IMR-90 (cell line): ENCODE results near the gene CYP27B1. TPM values are rescaled to one million over a fixed set of nuclear protein-coding genes. Genes with fewer than 3 reads are reported as not detected.
"Not testable (repeated sequence)": the region's sequence is repeated elsewhere in the genome, so short reads cannot be mapped to it uniquely, and the experiment has no call there.

Source experiments
- ATAC-seq: fragments of 200-7000 bp; cut with Tn5 transposase; 2 replicates; pipeline ENCODE4 v1.9.1; 2020; ENCODE audit warnings: low read depth, mild to moderate bottlenecking, moderate library complexity
- BruUV-seq: library from RNA; stranded (reverse); fragments of 400-500 nt; replicated peaks from 2 replicates; lab custom pipeline; 2021; lab: Mats Ljungman, UMichigan
- CTCF ChIA-PET: fragments of 300-600 bp; formaldehyde crosslinking; extraction: SDS; loops from one replicate; lab custom pipeline; 2021; ENCODE audit warnings: antibody characterized with exemption; lab: Yijun Ruan, JAX
- POLR2A ChIA-PET: fragments of 300-600 bp; sonication (Branson Sonifier 250); formaldehyde crosslinking; loops from one replicate; lab custom pipeline; 2022; ENCODE audit warnings: antibody characterized with exemption; ENCODE audit not compliant: unreplicated experiment; lab: Charles Lee
- DNase-seq: peaks from one replicate; pipeline ENCODE4 v3.0.0; 2013
- H2AFZ ChIP-seq: replicated peaks from 2 replicates; pipeline ENCODE3; 2013; ENCODE audit warnings: low read length, mild to moderate bottlenecking; ENCODE audit not compliant: poor library complexity
- H2AK5ac ChIP-seq: 2 replicates; pipeline ENCODE4 v1.6.1; 2013; ENCODE audit warnings: low read depth, low read length, inconsistent platforms
- H2AK9ac ChIP-seq: replicated peaks from 2 replicates; pipeline ENCODE3; 2013; ENCODE audit warnings: mild to moderate bottlenecking, low read depth, low read length, moderate library complexity; ENCODE audit not compliant: poor library complexity
- H2BK120ac ChIP-seq: 2 replicates; pipeline ENCODE4 v1.6.1; 2013; ENCODE audit warnings: low read depth, low read length, inconsistent platforms
- H2BK15ac ChIP-seq: 3 replicates; pipeline ENCODE4 v1.6.1; 2013; ENCODE audit warnings: low read depth, low read length, inconsistent platforms
- H2BK20ac ChIP-seq: 2 replicates; pipeline ENCODE4 v1.6.1; 2013; ENCODE audit warnings: low read depth, mild to moderate bottlenecking, inconsistent platforms, low read length, moderate library complexity
- H2BK5ac ChIP-seq: 2 replicates; pipeline ENCODE4 v1.6.1; 2013; ENCODE audit warnings: mild to moderate bottlenecking, low read depth, low read length, inconsistent platforms; ENCODE audit not compliant: poor library complexity, severe bottlenecking
- H3K14ac ChIP-seq: replicated peaks from 2 replicates; pipeline ENCODE4 v1.6.1; 2013; ENCODE audit warnings: low read depth, low read length, inconsistent platforms
- H3K18ac ChIP-seq: 2 replicates; pipeline ENCODE4 v1.6.1; 2013; ENCODE audit warnings: low read depth, low read length, control low read depth
- H3K23ac ChIP-seq: 2 replicates; pipeline ENCODE4 v1.6.1; 2013; ENCODE audit warnings: low read depth, low read length, inconsistent platforms
- H3K27ac ChIP-seq: 2 replicates; pipeline ENCODE4 v1.5.1; 2013; ENCODE audit warnings: mild to moderate bottlenecking, control low read depth, low read length; ENCODE audit not compliant: insufficient read depth
- H3K27me3 ChIP-seq: 2 replicates; pipeline ENCODE4 v1.6.1; 2013; ENCODE audit warnings: low read length; ENCODE audit not compliant: control insufficient read depth, insufficient read depth
- H3K36me3 ChIP-seq: 2 replicates; pipeline ENCODE4 v1.6.1; 2013; ENCODE audit warnings: low read length, mixed read lengths; ENCODE audit not compliant: control insufficient read depth, insufficient read depth
- H3K4ac ChIP-seq: 2 replicates; pipeline ENCODE4 v1.6.1; 2013; ENCODE audit warnings: low read depth, low read length, inconsistent platforms
- H3K4me1 ChIP-seq: 2 replicates; pipeline ENCODE4 v1.6.1; 2013; ENCODE audit warnings: low read length, mixed read lengths; ENCODE audit not compliant: control insufficient read depth, insufficient read depth
- H3K4me2 ChIP-seq: 2 replicates; pipeline ENCODE4 v1.6.1; 2013; ENCODE audit warnings: low read depth, mild to moderate bottlenecking, control low read depth, low read length, moderate library complexity
- H3K4me3 ChIP-seq: 2 replicates; pipeline ENCODE4 v1.5.1; 2013; ENCODE audit warnings: low read depth, mild to moderate bottlenecking, control low read depth, low read length, moderate library complexity; ENCODE audit not compliant: insufficient read depth
- H3K56ac ChIP-seq: 2 replicates; pipeline ENCODE4 v1.6.1; 2013; ENCODE audit warnings: low read length, inconsistent platforms; ENCODE audit not compliant: insufficient read depth; ENCODE audit errors: extremely low read depth
- H3K79me1 ChIP-seq, 2 experiments: 2 replicates each; pipeline ENCODE4 v1.6.1; 2013; ENCODE audit warnings: low read length in 2 of 2, inconsistent platforms in 1 of 2, low read depth in 1 of 2
- H3K9ac ChIP-seq: 2 replicates; pipeline ENCODE4 v1.6.1; 2013; ENCODE audit warnings: low read depth, low read length, control low read depth
- H3K9me1 ChIP-seq: 2 replicates; pipeline ENCODE4 v1.6.1; 2013; ENCODE audit warnings: low read length, inconsistent platforms; ENCODE audit not compliant: insufficient read depth
- H3K9me3 ChIP-seq: 2 replicates; pipeline ENCODE4 v1.6.1; 2013; ENCODE audit warnings: low read length; ENCODE audit not compliant: control insufficient read depth, insufficient read depth
- H4K20me1 ChIP-seq: 2 replicates; pipeline ENCODE4 v1.6.1; 2013; ENCODE audit warnings: low read length, inconsistent platforms; ENCODE audit not compliant: insufficient read depth
- H4K5ac ChIP-seq: 2 replicates; pipeline ENCODE4 v1.6.1; 2013; ENCODE audit warnings: mild to moderate bottlenecking, low read depth, low read length, control low read depth
- H4K8ac ChIP-seq, 2 experiments: 2 replicates each; pipeline ENCODE4 v1.6.1; 2013; ENCODE audit warnings: low read depth in 2 of 2, low read length in 2 of 2, control low read depth in 1 of 2, inconsistent platforms in 1 of 2
- H4K91ac ChIP-seq: 2 replicates; pipeline ENCODE4 v1.6.1; 2013; ENCODE audit warnings: low read depth, low read length, inconsistent platforms; ENCODE audit not compliant: insufficient read depth
- CEBPB ChIP-seq: IDR thresholded peaks from 2 replicates; pipeline ENCODE4 v1.6.1; 2012; ENCODE audit warnings: low read depth, low read length, improper control_type of control experiment
- WGBS, 2 experiments: methylation state at CpG; one replicate each; pipeline versions ENCODE4 v1.1.5 to v1.1.7; 2013; ENCODE audit warnings: missing lambda C conversion rate in 2 of 2; ENCODE audit not compliant: insufficient read length in 1 of 2; ENCODE audit errors: extremely low coverage in 2 of 2; 5-methylcytosine and 5-hydroxymethylcytosine counted together
- dilution Hi-C: fragments of 300-500 bp; cut with HindIII; formaldehyde crosslinking; loops from one replicate; pipeline ENCODE4 v1.14.3; 2018; ENCODE audit warnings: low sequenced_read_pairs; ENCODE audit not compliant: unreplicated experiment
- in situ Hi-C: fragments of 300-500 bp; cut with MboI; formaldehyde crosslinking; loops from 3 replicates; pipeline ENCODE4 v1.14.3; 2019; ENCODE audit warnings: low sequenced_read_pairs, inconsistent platforms, mixed read lengths
- intact Hi-C: fragments of 100-400 bp; cut with micrococcal nuclease; formaldehyde crosslinking; loops from 2 replicates; pipeline ENCODE4 v1.10.0; 2022
- polyA plus RNA-seq, 3 experiments: library from polyadenylated mRNA; depleted of rRNA; stranded (reverse); fragments of >200 nt; gene quantifications; 2 replicates each; pipeline ENCODE4 v1.2.3, GENCODE V29; 2012; ENCODE audit warnings: low replicate concordance in 1 of 3
- total RNA-seq: library from RNA; depleted of rRNA; stranded (reverse); fragments of >200 nt; gene quantifications from 2 replicates; pipeline ENCODE4 v1.2.3, GENCODE V29; 2012

Gene CYP27B1
- total and polyA plus RNA-seq, 2 of the 4 experiments (the other 2 are of a cell fraction), result 0.36 to 1.3 TPM

GRCh38 chr12:57722716-57723629 lies 43.9 kb downstream of the CYP27B1 start (continued):
- TF ChIP-seq CEBPB, result no peak

GRCh38 chr12:57721846-57722608 lies 44.9 kb downstream of the CYP27B1 start:
- H2AFZ ChIP-seq, in situ Hi-C loops, POLR2A ChIA-PET, H4K5ac ChIP-seq, H3K56ac ChIP-seq, H2BK120ac ChIP-seq, H3K9ac ChIP-seq, H3K9me3 ChIP-seq, H3K4ac ChIP-seq, H2BK5ac ChIP-seq, H3K4me1 ChIP-seq, H2BK15ac ChIP-seq, ATAC-seq, H3K18ac ChIP-seq, H2BK20ac ChIP-seq, H3K14ac ChIP-seq, H2AK5ac ChIP-seq, DNase-seq, H3K4me2 ChIP-seq, H3K4me3 ChIP-seq, H3K23ac ChIP-seq, H3K27ac ChIP-seq, H4K91ac ChIP-seq, H2AK9ac ChIP-seq, H3K9me1 ChIP-seq, dilution Hi-C loops, BruUV-seq, intact Hi-C loops, H3K79me1 ChIP-seq, H3K27me3 ChIP-seq, H4K8ac ChIP-seq, H4K20me1 ChIP-seq: not testable (repeated sequence)
- H3K36me3 ChIP-seq, result peaks cover 34% of the 10 kb centered on the region
- CTCF ChIA-PET, result interaction anchor here (0.6 kb wide), 2 partner anchors 19 to 146 kb away, joined by 3 read pairs; no protein-coding TSS in a partner anchor
- WGBS, 2 experiments, result 100% methylated on average over 2 of the region's 16 CpGs; no CpG with 5 or more reads in 1 of the 2 experiments
